GM19035 (cell line): ENCODE results near the gene PPP1R16B.

Experiments
- ATAC-seq: cut with Tn5 transposase; IDR thresholded peaks from one replicate; pipeline ENCODE4 v1.9.1; 2021; ENCODE audit not compliant: unreplicated experiment

Gene PPP1R16B

DNA sequence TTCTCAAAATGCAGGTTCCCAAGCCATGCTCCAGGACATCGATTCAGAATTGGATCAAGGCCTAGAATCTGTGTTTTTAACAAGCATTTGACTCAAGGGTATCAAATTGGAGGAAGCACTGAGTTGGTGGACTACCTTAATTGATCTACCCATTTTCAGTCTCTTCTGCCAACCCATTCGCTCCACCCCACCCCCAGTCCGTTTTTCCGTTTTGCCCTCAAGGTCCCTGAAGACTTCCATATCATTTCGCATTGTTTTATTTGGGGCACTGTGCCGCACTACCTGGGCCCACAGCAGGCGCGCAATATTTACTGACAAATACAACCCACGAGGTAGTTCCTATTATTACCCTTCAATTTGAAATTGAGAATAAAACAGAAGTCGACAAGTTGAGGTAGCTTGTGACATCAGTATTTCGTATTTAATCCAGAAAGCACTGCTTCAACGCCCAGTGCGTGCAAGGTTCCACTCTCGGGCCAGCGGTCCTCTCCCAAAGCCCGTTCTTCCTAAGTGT, 156.1 kb downstream of the PPP1R16B start:
- peak; percentile 3 for ATAC-seq

DNA sequence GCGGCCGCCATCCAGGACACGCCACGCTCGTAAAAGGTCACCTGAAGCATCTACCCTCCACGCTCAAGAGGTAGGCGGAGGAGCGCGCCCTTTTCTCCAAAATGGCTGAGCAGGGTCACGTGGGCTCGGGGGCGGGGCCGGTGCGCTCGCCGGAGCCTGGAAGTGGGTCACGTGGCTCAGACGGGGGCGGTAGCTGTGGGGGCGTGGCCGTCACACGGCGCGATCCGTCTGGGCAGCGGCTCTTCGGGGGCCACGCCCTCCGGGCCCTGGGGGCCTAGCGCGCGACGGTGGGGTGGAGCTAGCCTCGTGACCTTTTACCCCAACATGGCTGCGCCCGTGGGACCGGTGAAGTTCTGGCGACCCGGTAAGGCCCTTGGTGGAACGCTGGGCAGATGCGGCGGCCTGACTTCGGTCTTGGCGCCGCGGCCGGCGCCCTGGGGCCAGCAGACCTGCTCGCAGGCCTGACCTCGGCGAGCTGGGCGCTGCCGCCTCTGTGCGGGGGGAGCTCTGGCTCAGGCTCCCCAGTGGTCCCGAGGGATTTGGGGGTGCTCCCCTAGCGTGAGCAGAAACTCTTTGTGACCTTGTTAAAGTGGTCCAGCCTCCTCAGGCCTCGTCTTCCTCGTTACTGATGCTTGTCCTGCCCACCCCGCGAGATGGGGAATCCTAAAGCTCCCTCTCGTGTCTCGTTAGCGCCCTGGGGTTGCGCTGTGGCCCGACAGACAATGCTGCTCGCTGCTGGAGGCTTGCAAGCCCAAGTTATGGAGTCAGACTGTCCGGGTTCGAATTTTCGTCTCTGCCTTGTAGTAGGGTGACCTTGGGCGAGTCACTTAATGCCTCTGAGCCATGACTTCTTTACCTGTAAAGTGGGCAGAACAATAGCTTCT, 156.8 kb downstream of the PPP1R16B start, which contains the start of gene DHX35:
DHX35 (plus strand) TSS at position 301 of the 884 bp plus-strand sequence; CDS start at position 325, 24 bp downstream.
- ATAC-seq: peak; percentile 97

DNA sequence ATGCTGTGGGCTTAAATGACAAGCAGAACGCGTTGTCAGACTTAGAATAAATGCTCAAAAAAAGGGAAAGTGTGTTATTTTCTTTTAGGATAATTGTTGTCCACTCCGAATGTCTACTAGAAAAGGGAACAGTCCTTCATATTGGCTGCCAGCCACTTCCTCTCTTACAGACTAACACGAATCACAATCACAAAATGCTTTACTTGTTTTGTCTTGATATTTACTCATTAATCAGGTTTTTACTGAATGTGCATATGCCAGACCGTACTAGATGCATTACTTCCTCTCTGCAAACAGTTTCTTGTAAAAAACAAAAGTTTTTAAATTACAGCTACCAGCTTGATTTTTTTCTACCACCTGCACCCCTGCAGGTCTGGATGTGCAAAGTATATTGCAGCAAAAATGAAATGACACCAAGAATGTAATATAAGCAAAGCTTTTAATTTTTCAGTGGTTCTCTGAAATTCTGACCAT, 157.5 kb downstream of the PPP1R16B start:
- no peak for ATAC-seq

DNA sequence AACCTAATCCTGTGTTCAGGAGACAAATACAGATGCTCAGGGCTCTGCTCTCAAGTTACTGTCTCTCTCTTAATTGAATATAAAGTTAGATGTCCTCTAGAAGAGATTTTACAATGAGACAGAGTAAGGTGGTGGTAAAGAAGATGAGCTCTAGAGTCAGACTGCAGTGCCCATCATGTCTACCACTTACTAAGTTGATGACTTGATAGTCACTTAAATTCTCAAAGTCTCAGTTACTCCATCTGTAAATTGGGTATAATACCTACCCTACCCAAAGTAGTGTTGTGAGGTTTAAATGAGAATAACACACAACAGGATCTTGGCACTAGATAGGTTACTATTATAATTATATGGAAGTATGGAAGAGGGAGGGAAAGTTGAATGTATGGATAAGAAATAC, 158.2 kb downstream of the PPP1R16B start:
- ATAC-seq: no peak

DNA sequence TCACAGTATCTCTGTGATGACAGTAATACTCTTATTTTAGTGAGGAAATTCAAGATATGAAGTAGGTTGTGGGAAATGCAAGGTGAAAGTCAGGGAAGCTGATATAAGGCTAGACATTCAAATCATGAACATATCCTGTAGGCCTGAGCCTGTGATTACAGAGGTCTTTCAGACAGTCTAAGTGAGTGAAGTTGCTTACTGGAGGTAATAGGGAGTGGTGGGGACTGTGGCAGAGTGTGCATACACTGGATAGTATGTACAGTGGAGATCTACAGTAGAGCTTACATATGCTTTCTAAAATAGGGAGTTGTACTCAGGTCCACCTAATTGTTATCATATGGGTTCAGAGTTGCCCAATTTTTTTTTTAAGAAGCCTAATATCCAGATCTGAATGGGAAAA, 159.8 kb downstream of the PPP1R16B start:
- ATAC-seq: no peak

DNA sequence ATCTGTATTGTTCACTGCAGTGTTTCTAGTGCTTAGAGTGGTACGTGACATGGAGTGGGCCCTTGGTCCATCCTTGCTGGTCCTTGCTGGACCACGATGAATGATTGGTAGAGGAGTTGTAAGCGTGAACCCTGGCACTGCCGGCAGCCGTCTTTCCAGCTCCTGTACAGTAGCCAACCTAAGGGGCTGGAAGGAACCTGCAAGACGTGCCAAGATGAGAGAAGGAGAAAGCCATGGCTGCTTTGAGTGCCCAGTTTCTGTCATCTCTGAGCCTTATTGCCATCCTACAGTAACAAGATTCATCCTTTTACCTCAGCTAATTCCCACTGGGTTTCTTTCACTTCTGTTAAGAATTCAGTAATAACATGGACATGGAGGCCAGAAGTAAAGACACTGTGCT, 162.6 kb downstream of the PPP1R16B start:
- ATAC-seq: no peak

DNA sequence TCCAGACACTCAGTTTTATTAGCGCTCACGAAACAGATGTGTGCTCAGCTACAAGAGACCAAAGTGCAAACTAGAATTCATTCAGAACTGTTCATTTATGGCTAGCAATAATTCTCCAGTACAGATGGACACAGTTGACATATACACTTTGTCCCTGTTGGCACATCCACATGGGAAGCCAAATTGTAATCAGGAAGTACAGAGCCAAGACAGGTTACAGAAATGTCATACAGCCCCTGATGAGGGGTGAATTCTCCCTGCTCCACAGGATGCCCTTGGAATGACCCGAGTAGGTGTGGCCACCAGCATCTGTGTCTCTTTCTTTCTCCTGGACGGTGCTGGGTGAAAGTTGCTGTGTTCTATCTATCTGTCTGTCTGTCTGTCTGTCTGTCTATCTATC, 164.2 kb downstream of the PPP1R16B start:
- ATAC-seq: no peak

DNA sequence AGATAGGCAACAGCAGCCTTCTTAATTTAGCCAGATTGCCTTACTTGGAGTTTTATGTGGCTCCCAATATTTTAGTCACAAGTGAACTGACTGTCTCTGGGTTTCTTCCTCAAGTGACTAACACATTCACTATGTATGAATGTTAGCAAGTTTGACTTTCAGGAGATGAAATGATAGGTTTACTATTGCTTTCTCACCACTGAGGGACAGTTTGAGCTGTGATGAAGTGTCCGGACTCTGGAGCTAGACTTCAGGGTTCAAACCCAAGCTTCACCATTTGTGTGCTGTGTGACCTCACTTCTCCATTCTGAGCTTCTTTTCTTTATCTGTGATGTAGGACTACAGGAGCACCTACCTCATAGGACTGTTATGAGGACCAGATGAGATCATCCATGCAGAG, 164.8 kb downstream of the PPP1R16B start:
- no peak for ATAC-seq
